Subcutaneous abdominal adipose tissue (tissue), 5 donors: ENCODE results near the gene EFCAB6.

Source experiments
- H3K27ac ChIP-seq: one replicate; pipeline ENCODE4 v1.7.0; 2013; ENCODE audit warnings: low read depth, mild to moderate bottlenecking, inconsistent platforms, low read length, moderate library complexity
- H3K27me3 ChIP-seq, 5 donors: one replicate each; pipeline ENCODE4 v1.7.0; 2013; ENCODE audit warnings: low read length in 5 of 5, inconsistent platforms in 1 of 5; ENCODE audit not compliant: control insufficient read depth in 5 of 5, insufficient read depth in 4 of 5
- H3K36me3 ChIP-seq, 5 donors: one replicate each; pipeline ENCODE4 v1.7.0; 2013; ENCODE audit warnings: low read length in 5 of 5; ENCODE audit not compliant: control insufficient read depth in 5 of 5, insufficient read depth in 5 of 5
- H3K4me1 ChIP-seq, 5 donors: one replicate each; pipeline ENCODE4 v1.7.0; 2013; ENCODE audit warnings: low read length in 5 of 5, mild to moderate bottlenecking in 3 of 5, moderate library complexity in 1 of 5; ENCODE audit not compliant: control insufficient read depth in 5 of 5, insufficient read depth in 5 of 5
- H3K4me3 ChIP-seq, 5 donors: one replicate each; pipeline ENCODE4 v1.7.0; 2013; ENCODE audit warnings: low read length in 5 of 5, low read depth in 1 of 5
- H3K9ac ChIP-seq, 5 donors: one replicate each; pipeline ENCODE4 v1.7.0; 2013; ENCODE audit warnings: low read length in 5 of 5, mild to moderate bottlenecking in 4 of 5, moderate library complexity in 3 of 5
- H3K9me3 ChIP-seq, 5 donors: one replicate each; pipeline ENCODE4 v1.7.0; 2013; ENCODE audit warnings: low read length in 5 of 5; ENCODE audit not compliant: control insufficient read depth in 5 of 5
- donor health status: healthy.
- donor health status: healthy.
- donor health status: healthy.
- donor health status: healthy.
- donor health status: healthy.

Gene EFCAB6

GRCh38 chr22:43497956-43498855, 313.9 kb downstream of the EFCAB6 start:
- peaks cover 0 to 8% (median 0%) of the 10 kb centered on the region in 5 donors for H3K27me3 ChIP-seq
- no peak overlapping the region for H3K4me3 ChIP-seq
- H3K27ac ChIP-seq, result no peak overlapping the region
- no peak overlapping the region for H3K9ac ChIP-seq
- no peaks in the 10 kb centered on the region for H3K4me1 ChIP-seq
- no peaks in the 10 kb centered on the region for H3K9me3 ChIP-seq
- no peaks in the 10 kb centered on the region for H3K36me3 ChIP-seq

GRCh38 chr22:43493297-43493696, 318.8 kb downstream of the EFCAB6 start:
- H3K9me3 ChIP-seq, result no peaks in the 10 kb centered on the region
- no peak overlapping the region for H3K9ac ChIP-seq
- no peaks in the 10 kb centered on the region for H3K4me1 ChIP-seq
- H3K27ac ChIP-seq, result no peak overlapping the region
- peaks cover 5 to 13% (median 6%) of the 10 kb centered on the region in 5 donors for H3K27me3 ChIP-seq
- no peaks in the 10 kb centered on the region for H3K36me3 ChIP-seq
- H3K4me3 ChIP-seq, result no peak overlapping the region

DNA sequence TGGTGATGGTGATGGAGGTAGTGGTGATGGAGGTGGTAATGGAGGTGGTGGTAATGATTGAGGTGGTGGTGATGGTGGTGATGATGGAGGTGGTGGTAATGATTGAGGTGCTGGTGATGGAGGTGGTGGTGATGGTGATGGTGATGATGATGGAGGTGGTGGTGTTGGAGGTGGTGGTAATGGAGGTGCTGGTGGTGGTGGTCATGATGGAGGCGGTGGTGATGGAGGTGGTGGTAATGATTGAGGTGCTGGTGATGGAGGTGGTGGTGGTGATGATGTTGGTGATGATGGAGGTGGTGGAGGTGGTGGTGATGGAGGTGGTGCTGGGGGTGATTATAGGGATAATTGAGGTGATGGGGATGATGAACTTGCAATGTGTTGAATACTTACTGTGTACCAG, 320.4 kb downstream of the EFCAB6 start:
- H3K27me3 ChIP-seq, result peaks cover 14 to 22% (median 16%) of the 10 kb centered on the region in 5 donors
- no peak overlapping the region for H3K27ac ChIP-seq
- H3K9ac ChIP-seq, result no peak overlapping the region
- no peak overlapping the region for H3K4me3 ChIP-seq
- H3K36me3 ChIP-seq, result no peaks in the 10 kb centered on the region
- H3K4me1 ChIP-seq, result no peaks in the 10 kb centered on the region
- H3K9me3 ChIP-seq, result no peaks in the 10 kb centered on the region

- H3K27ac ChIP-seq, result no peak overlapping the region
- no peak overlapping the region for H3K4me3 ChIP-seq
- H3K4me1 ChIP-seq, result no peaks in the 10 kb centered on the region
- H3K9ac ChIP-seq, result no peak overlapping the region
- H3K27me3 ChIP-seq, result peaks cover 16 to 22% (median 19%) of the 10 kb centered on the region in 5 donors
- no peaks in the 10 kb centered on the region for H3K9me3 ChIP-seq
- H3K36me3 ChIP-seq, result no peaks in the 10 kb centered on the region
Measured at GRCh38 chr22:43491177-43491576, 320.9 kb downstream of the EFCAB6 start.

DNA sequence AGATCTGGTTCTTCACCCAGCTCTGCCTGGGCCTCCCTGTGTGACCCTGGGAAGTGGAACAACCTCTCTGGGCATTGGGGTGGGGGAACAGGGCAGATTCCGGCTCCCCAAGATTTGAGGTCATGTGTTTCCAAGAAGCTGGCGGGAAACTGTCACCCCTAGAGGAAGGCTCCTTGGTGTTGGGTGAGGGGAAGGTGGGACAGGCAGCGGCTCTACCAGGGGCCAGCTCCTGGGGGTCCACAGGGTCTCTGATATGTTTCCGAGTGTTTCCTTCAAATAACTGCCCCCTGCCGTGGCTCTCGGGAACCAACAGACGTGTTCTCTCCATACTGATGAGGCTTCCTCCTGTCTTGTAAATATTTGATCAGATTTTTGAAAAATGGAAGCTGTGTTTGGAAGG, 321.8 kb downstream of the EFCAB6 start:
- Histone ChIP-seq H3K9ac (no peak overlapping the region), H3K9me3 (no peaks in the 10 kb centered on the region), H3K36me3 (no peaks in the 10 kb centered on the region), H3K27me3 (peaks cover 24 to 30% (median 26%) of the 10 kb centered on the region in 5 donors), H3K4me1 (no peaks in the 10 kb centered on the region), H3K4me3 (no peak overlapping the region), H3K27ac (no peak overlapping the region)

- Histone ChIP-seq H3K36me3 (no peaks in the 10 kb centered on the region), H3K27ac (no peak overlapping the region), H3K27me3 (peaks cover 28 to 36% (median 30%) of the 10 kb centered on the region in 5 donors), H3K9ac (no peak overlapping the region), H3K4me3 (no peak overlapping the region), H3K9me3 (no peaks in the 10 kb centered on the region), H3K4me1 (no peaks in the 10 kb centered on the region)
Measured at GRCh38 chr22:43488937-43489336, 323.2 kb downstream of the EFCAB6 start.

DNA sequence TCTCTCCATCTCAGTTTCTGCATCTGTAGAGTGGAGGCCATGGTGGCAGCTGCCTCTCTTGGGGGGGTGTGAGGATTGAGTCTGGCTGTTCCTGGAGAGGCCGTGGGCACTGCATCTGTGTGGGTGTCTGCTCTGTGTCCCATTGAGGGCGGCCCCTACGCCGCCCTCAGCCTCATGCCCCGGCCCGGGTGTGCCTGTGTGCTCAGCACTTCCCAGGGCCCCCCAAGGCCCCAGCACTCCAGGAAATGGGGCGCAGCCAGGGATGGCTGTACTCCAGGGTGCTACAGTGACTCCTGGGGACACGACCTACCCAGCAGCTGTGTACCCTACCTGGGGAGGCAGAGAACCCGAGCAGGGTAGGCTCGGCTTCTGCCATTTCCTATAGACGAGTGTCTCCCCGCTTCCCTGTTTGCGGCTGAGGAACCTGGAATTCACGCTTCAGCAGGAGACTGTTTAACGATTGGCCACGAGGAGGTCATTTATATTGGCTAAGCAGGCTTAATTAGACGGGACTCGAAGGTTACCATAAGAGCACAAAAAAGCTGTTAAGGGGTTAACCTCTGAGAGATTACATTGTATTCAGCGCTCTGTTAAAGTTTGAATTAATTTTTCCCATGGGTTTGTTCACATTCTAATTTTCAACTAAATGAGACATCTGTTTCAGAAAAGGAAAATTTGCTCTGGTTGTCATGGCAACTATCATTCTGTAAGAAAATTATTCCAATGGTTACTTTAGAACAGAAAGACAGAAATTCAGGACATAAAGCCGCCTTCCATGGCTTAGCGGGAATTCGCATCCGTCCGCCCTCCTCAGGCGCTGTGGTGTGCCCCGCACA, 323.9 kb downstream of the EFCAB6 start:
- Histone ChIP-seq H3K27ac (no peak overlapping the region), H3K9me3 (no peaks in the 10 kb centered on the region), H3K36me3 (no peaks in the 10 kb centered on the region), H3K4me1 (no peaks in the 10 kb centered on the region), H3K4me3 (no peak overlapping the region), H3K27me3 (peaks cover 29 to 37% (median 30%) of the 10 kb centered on the region in 5 donors), H3K9ac (no peak overlapping the region)

DNA sequence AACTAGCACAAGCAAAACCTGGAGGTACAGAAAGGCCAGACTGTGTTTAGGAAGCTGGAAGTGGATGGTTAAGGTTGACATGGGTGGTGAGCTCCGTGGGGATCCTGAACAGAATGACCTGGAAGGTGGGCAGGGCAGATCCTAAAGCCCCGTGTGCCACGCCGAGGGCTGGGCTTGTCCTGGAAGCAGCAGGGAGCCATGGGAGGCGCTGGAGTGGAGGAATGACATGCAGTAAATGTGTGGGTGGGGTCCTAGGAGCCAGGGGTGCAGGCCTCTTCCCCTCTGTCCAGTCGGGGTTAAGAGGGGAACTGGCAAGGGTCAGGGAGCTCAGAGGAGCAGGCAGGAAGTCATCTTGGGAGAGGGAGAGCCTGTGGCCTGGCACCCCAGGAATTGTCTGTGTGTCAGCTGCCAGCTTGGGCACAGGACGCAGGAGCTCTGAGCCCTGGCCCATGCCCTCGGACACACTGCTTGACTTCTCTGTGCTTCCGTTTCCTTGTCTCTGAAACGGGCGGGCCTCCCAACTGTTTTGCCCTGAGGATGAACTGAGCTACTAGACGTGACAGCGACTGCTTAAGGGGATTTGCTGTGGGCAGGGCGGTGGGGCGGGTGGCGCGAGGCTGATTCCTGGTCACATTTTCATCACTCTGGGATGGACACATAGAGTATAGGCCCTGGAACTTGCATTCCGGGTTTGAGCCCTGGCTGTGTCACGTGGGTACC, 324.6 kb downstream of the EFCAB6 start:
- Histone ChIP-seq H3K4me3 (no peak overlapping the region), H3K27me3 (peaks cover 26 to 44% (median 34%) of the 10 kb centered on the region in 5 donors), H3K9me3 (no peaks in the 10 kb centered on the region), H3K4me1 (no peaks in the 10 kb centered on the region), H3K36me3 (no peaks in the 10 kb centered on the region), H3K27ac (no peak overlapping the region), H3K9ac (no peak overlapping the region)

GRCh38 chr22:43485502-43486089, 326.5 kb downstream of the EFCAB6 start:
- no peaks in the 10 kb centered on the region for H3K9me3 ChIP-seq
- peaks cover 23 to 50% (median 36%) of the 10 kb centered on the region in 5 donors for H3K27me3 ChIP-seq
- no peak overlapping the region for H3K4me3 ChIP-seq
- H3K36me3 ChIP-seq, result no peaks in the 10 kb centered on the region
- H3K27ac ChIP-seq, result no peak overlapping the region
- H3K4me1 ChIP-seq, result no peaks in the 10 kb centered on the region
- H3K9ac ChIP-seq, result no peak overlapping the region
